Spinal cord (tissue), 10 donors: ENCODE measurements around the gene LYPLA2. TPM values are rescaled to one million over a fixed set of nuclear protein-coding genes. Genes with fewer than 3 reads are reported as not detected.
"Not testable (repeated sequence)": the region's sequence is repeated elsewhere in the genome, so short reads cannot be mapped to it uniquely, and the experiment has no call there.

ENCODE experiments used
- DNase-seq, 6 donors: peaks; one replicate each; pipeline versions ENCODE4 v3.0.0 to v3.0.0-alpha.2; 2013 to 2015; ENCODE audit warnings: low spot score in 6 of 6, low read depth in 4 of 6
- H3K27ac ChIP-seq: one replicate; pipeline ENCODE4 v1.5.1; 2013; ENCODE audit warnings: low read depth, low read length, control low read depth
- H3K27me3 ChIP-seq: one replicate; pipeline ENCODE4 v1.6.1; 2013; ENCODE audit warnings: low read length; ENCODE audit not compliant: control insufficient read depth, insufficient read depth
- H3K36me3 ChIP-seq: one replicate; pipeline ENCODE4 v1.6.1; 2013; ENCODE audit warnings: low read length; ENCODE audit not compliant: control insufficient read depth, insufficient read depth
- H3K4me1 ChIP-seq: one replicate; pipeline ENCODE4 v1.6.1; 2013; ENCODE audit warnings: low read length; ENCODE audit not compliant: control insufficient read depth, insufficient read depth
- H3K4me3 ChIP-seq: one replicate; pipeline ENCODE4 v1.5.1; 2013; ENCODE audit warnings: low read depth, low read length, control low read depth
- H3K9me3 ChIP-seq: one replicate; pipeline ENCODE4 v1.6.1; 2013; ENCODE audit warnings: low read length; ENCODE audit not compliant: control insufficient read depth, insufficient read depth
- WGBS: methylation state at CpG from one replicate; pipeline ENCODE4 v1.1.5; 2013; ENCODE audit warnings: missing lambda C conversion rate; ENCODE audit not compliant: insufficient coverage; 5-methylcytosine and 5-hydroxymethylcytosine counted together
- polyA plus RNA-seq, 2 donors: library from polyadenylated mRNA; unstranded; fragments of 120-200 nt; gene quantifications; one replicate each; pipeline ENCODE4 v1.2.1, GENCODE V29; 2013; ENCODE audit not compliant: insufficient read length in 2 of 2
- total RNA-seq, 2 donors: library from RNA; depleted of rRNA in 1 of 2; stranded (reverse); fragments of 120-200 nt in 1 of 2; fragments of >200 nt in 1 of 2; gene quantifications; one replicate each; pipeline versions ENCODE4 v1.2.3 to v1.2.4, GENCODE V29; 2013 to 2014
- donor health status: healthy.

The LYPLA2 gene
- total and polyA plus RNA-seq, 4 donors = 28.3 to 73.7 (median 61.8) TPM

GRCh38 chr1:23825762-23826522, 35.0 kb downstream of the LYPLA2 start:
- no peak overlapping the region for H3K27ac ChIP-seq
- 78% methylated on average over 14 of the region's 24 CpGs for WGBS
- DNase-seq = peak in 2 of 6 donors; percentile 11 to 18

DNA sequence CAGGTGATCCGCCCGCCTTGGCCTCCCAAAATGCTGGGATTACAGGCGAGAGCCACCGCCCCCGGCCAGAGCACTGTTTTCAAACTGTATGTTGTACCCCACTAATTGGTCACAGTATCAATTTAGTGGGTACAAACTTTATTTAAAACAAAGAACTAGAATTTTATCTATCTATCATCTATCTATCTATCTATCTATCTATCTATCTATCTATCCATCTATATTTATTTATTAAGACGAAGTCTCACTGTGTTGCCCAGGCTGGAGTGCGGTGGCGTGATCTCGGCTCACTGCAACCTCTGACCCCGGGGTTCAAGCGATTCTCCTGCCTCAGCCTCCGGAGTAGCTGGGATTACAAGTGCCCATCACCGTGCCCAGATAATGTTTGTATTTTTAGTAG, 35.6 kb downstream of the LYPLA2 start:
- H3K4me1 ChIP-seq, H3K36me3 ChIP-seq, DNase-seq, H3K4me3 ChIP-seq, H3K9me3 ChIP-seq, H3K27ac ChIP-seq, H3K27me3 ChIP-seq: not testable (repeated sequence)
- 95% methylated on average over 8 of the region's 13 CpGs for WGBS

More at GRCh38 chr1:23825762-23826522, 35.0 kb downstream of the LYPLA2 start:
- H3K36me3 ChIP-seq = no peaks in the 10 kb centered on the region
- peak overlapping the region; percentile 93 for H3K4me3 ChIP-seq
- H3K27me3 ChIP-seq = no peaks in the 10 kb centered on the region
- H3K4me1 ChIP-seq = peaks cover 4% of the 10 kb centered on the region
- H3K9me3 ChIP-seq = no peaks in the 10 kb centered on the region

DNA sequence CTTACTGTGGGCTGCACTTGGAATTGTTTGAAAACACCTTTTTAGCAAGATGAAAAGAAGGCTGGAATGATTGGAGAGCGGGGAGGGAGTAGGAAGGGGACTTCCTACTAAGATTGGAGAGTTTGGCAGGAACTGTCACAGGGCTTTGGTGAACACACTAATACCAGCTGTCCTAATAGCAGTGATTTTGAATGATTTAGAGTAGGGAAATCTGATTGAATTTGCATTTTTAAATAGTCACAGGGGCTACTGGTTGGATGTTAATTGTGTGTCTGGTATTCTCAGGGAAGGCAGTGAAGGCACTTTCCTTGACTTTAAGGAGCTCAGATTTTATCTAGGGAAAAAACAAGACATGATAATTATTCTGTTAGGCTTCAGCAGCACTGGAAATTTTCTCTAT, 36.8 kb downstream of the LYPLA2 start:
- Histone ChIP-seq H3K4me3 (no peak overlapping the region), H3K9me3 (no peaks in the 10 kb centered on the region), H3K27ac (no peak overlapping the region), H3K36me3 (no peaks in the 10 kb centered on the region), H3K27me3 (no peaks in the 10 kb centered on the region), H3K4me1 (peaks cover 4% of the 10 kb centered on the region)
- 83% methylated on average over 1 of the region's 1 CpG for WGBS
- DNase-seq = no peak

- not testable (repeated sequence) for H3K27ac ChIP-seq, H3K4me3 ChIP-seq, H3K4me1 ChIP-seq, DNase-seq, H3K27me3 ChIP-seq, H3K9me3 ChIP-seq, H3K36me3 ChIP-seq
- WGBS = 90% methylated on average over 2 of the region's 6 CpGs
Observed at GRCh38 chr1:23834156-23834555, 43.2 kb downstream of the LYPLA2 start.

DNA sequence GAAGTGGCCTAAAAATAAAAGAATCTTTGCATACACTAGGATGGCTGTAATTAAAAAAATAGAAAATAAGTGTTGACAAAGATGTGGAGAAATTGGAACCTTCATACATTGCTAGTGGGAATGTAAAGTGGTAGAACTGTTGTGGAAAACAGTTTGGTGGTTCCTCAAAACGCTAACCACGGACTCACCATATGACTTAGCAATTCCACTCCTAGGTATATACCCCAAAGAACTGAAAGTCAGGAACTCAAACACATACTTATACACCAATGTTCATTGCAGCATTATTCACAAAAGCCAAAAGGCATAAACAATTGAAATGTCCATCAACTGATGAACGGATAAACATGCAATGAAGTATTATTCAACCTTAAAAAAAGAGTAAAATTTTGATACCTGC, 45.1 kb downstream of the LYPLA2 start:
- no peak overlapping the region for H3K27ac ChIP-seq
- DNase-seq = no peak
- no CpG with 5 or more reads among the region's 3 CpGs for WGBS
- H3K27me3 ChIP-seq = peaks cover 10% of the 10 kb centered on the region
- H3K4me3 ChIP-seq = no peak overlapping the region
- H3K9me3 ChIP-seq = no peaks in the 10 kb centered on the region
- H3K4me1 ChIP-seq = peaks cover 9% of the 10 kb centered on the region
- H3K36me3 ChIP-seq = no peaks in the 10 kb centered on the region

- no peak overlapping the region for H3K27ac ChIP-seq
- peaks cover 12% of the 10 kb centered on the region for H3K27me3 ChIP-seq
- H3K9me3 ChIP-seq = no peaks in the 10 kb centered on the region
- WGBS = 30% methylated on average over 9 of the region's 13 CpGs
- peaks cover 9% of the 10 kb centered on the region for H3K4me1 ChIP-seq
- DNase-seq = no peak
- no peak overlapping the region for H3K4me3 ChIP-seq
- no peaks in the 10 kb centered on the region for H3K36me3 ChIP-seq
Observed at GRCh38 chr1:23837908-23838307, 47.0 kb downstream of the LYPLA2 start.

DNA sequence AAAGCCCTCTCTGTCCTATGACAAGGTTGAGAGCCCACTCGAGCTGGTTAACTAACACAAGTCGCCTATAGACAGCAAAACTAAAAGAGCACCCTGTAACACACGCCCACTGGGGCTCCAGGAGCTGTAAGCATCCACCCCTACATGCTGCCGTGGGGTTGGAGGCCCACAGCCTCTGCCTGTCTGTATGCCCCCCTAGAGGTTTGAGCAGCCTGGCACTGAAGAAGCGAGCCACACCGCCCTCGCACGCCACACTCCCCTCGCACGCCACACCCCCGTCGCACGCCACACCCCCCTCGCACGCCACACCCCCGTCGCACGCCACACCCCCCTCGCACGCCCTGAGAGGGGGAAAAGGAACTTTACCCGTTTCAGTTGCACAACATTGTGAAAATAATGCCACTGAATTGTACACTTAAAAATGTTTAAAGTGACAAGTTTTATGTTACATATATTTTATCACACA, 47.5 kb downstream of the LYPLA2 start:
- H3K4me1 ChIP-seq = peaks cover 9% of the 10 kb centered on the region
- H3K4me3 ChIP-seq = no peak overlapping the region
- H3K27ac ChIP-seq = no peak overlapping the region
- H3K9me3 ChIP-seq = no peaks in the 10 kb centered on the region
- no peaks in the 10 kb centered on the region for H3K36me3 ChIP-seq
- peak in 3 of 6 donors; percentile 2 to 48 (median 47) for DNase-seq
- 0% methylated on average over 4 of the region's 21 CpGs for WGBS
- peaks cover 12% of the 10 kb centered on the region for H3K27me3 ChIP-seq

- Histone ChIP-seq H3K4me1 (peaks cover under 1% of the 10 kb centered on the region), H3K27ac (no peak overlapping the region), H3K27me3 (peaks cover 2% of the 10 kb centered on the region), H3K9me3 (no peaks in the 10 kb centered on the region), H3K36me3 (peaks cover 10% of the 10 kb centered on the region), H3K4me3 (no peak overlapping the region)
- WGBS = 80% methylated on average over 1 of the region's 5 CpGs
- DNase-seq = no peak
Observed at GRCh38 chr1:23843644-23844043, 52.7 kb downstream of the LYPLA2 start.
